Inflammatory macrophage treated with lipopolysaccharide for 4 hours (primary cell): ENCODE results near the gene SOCS3.
"Not testable (repeated sequence)": the region's sequence is repeated elsewhere in the genome, so short reads cannot be mapped to it uniquely, and the experiment has no call there.

Source experiments
- DNase-seq: peaks from one replicate; pipeline ENCODE4 v3.0.0-alpha.2; 2020

The SOCS3 gene

GRCh38 chr17:78325076-78325687 is 34.7 kb downstream of the SOCS3 start:
- peak; percentile 83 for DNase-seq

- peak; percentile 89 for DNase-seq
These were observed 35.3 kb downstream of the SOCS3 start for GRCh38 chr17:78324391-78325075.

GRCh38 chr17:78323826-78324390 is 36.0 kb downstream of the SOCS3 start:
- no peak for DNase-seq

GRCh38 chr17:78322858-78323455 is 36.9 kb downstream of the SOCS3 start:
- no peak for DNase-seq

GRCh38 chr17:78322327-78322857 is 37.5 kb downstream of the SOCS3 start:
- no peak for DNase-seq

- DNase-seq, result no peak
These were observed 41.0 kb downstream of the SOCS3 start for GRCh38 chr17:78318843-78319242.

GRCh38 chr17:78318407-78318806 is 41.5 kb downstream of the SOCS3 start:
- DNase-seq, result no peak

GRCh38 chr17:78317794-78318400 is 42.0 kb downstream of the SOCS3 start:
- no peak for DNase-seq

- DNase-seq, result peak; percentile 94
These were observed 42.7 kb downstream of the SOCS3 start for GRCh38 chr17:78316867-78317789.

GRCh38 chr17:78316115-78316866 is 43.6 kb downstream of the SOCS3 start:
- DNase-seq, result no peak

- DNase-seq, result peak; percentile 75
These were observed 44.3 kb downstream of the SOCS3 start for GRCh38 chr17:78315355-78316114.

- DNase-seq, result no peak
These were observed 45.1 kb downstream of the SOCS3 start for GRCh38 chr17:78314683-78315354.

GRCh38 chr17:78313735-78314648 is 45.9 kb downstream of the SOCS3 start:
- DNase-seq, result peak; percentile 62

GRCh38 chr17:78309659-78310255 is 50.1 kb downstream of the SOCS3 start:
- not testable (repeated sequence) for DNase-seq

GRCh38 chr17:78307887-78308638 is 51.8 kb downstream of the SOCS3 start:
- DNase-seq, result no peak

GRCh38 chr17:78306913-78307312 is 53.0 kb downstream of the SOCS3 start:
- peak; percentile 49 for DNase-seq
